ENCODE data around the gene PCDH18. TPM values are rescaled to one million over a fixed set of nuclear protein-coding genes. Genes with fewer than 3 reads are reported as not detected.

Gene PCDH18
- total and polyA plus RNA-seq, 4 donors, result 0.89 to 7.7 (median 2.3) TPM

- Histone ChIP-seq H3K4me1 (ENCODE audit: control insufficient read depth in 4 of 4, insufficient read depth in 4 of 4, low read length in 3 of 4) (no peaks in the 10 kb centered on the region), H3K9me3 (ENCODE audit: control insufficient read depth in 4 of 4, low read length in 3 of 4) (no peaks in the 10 kb centered on the region), H3K9ac (ENCODE audit: low read depth in 1 of 2, low read length in 2 of 2) (no peak overlapping the region), H3K27ac (ENCODE audit: low read depth in 1 of 2, low read length in 2 of 2) (no peak overlapping the region), H3K36me3 (ENCODE audit: control insufficient read depth in 4 of 4, insufficient read depth in 3 of 4, low read depth in 1 of 4, low read length in 3 of 4) (no peaks in the 10 kb centered on the region), H3K27me3 (ENCODE audit: control insufficient read depth in 4 of 4, insufficient read depth in 4 of 4, low read length in 3 of 4) (no peaks in the 10 kb centered on the region), H3K4me3 (ENCODE audit: low read depth in 1 of 3, low read length in 3 of 3) (no peak overlapping the region)
- TF ChIP-seq CTCF (IDR thresholded peaks at IDR 0.05; ENCODE audit: low read depth, low read length, missing input control) (no peak), YY1 (IDR thresholded peaks at IDR 0.05) (no peak), MAX (IDR thresholded peaks at IDR 0.05) (no peak), RAD21 (IDR thresholded peaks at IDR 0.05) (no peak), GABPA (IDR thresholded peaks at IDR 0.05 in 1 of 2, conservative IDR thresholded peaks at IDR 0.05 in 1 of 2) (no peak), ATF3 (IDR thresholded peaks at IDR 0.05) (no peak), SP1 (IDR thresholded peaks at IDR 0.05) (no peak), HNF4G (IDR thresholded peaks at IDR 0.05) (no peak), FOXA1 (IDR thresholded peaks at IDR 0.05) (no peak), RXRA (IDR thresholded peaks at IDR 0.05) (no peak), HNF4A (conservative IDR thresholded peaks at IDR 0.05) (no peak), FOXA2 (IDR thresholded peaks at IDR 0.05) (no peak), TAF1 (conservative IDR thresholded peaks at IDR 0.05) (no peak), NR2F2 (IDR thresholded peaks at IDR 0.05) (no peak), EGR1 (IDR thresholded peaks at IDR 0.05; ENCODE audit: low read depth in 2 of 2) (no peak), REST (IDR thresholded peaks at IDR 0.05) (no peak)
- DNase-seq (ENCODE audit: low spot score), result no peak
- WGBS, result 59% methylated on average over 2 of the region's 2 CpGs
These were observed 10.9 kb upstream of the PCDH18 start for GRCh38 chr4:137543198-137543597.

GRCh38 chr4:137541876-137542646 lies 9.8 kb upstream of the PCDH18 start:
- Histone ChIP-seq H3K27me3 (ENCODE audit: control insufficient read depth in 4 of 4, insufficient read depth in 4 of 4, low read length in 3 of 4) (no peaks in the 10 kb centered on the region), H3K4me3 (ENCODE audit: low read depth in 1 of 3, low read length in 3 of 3) (no peak overlapping the region), H3K27ac (ENCODE audit: low read depth in 1 of 2, low read length in 2 of 2) (no peak overlapping the region), H3K36me3 (ENCODE audit: control insufficient read depth in 4 of 4, insufficient read depth in 3 of 4, low read depth in 1 of 4, low read length in 3 of 4) (no peaks in the 10 kb centered on the region), H3K9me3 (ENCODE audit: control insufficient read depth in 4 of 4, low read length in 3 of 4) (no peaks in the 10 kb centered on the region), H3K4me1 (ENCODE audit: control insufficient read depth in 4 of 4, insufficient read depth in 4 of 4, low read length in 3 of 4) (no peaks in the 10 kb centered on the region), H3K9ac (ENCODE audit: low read depth in 1 of 2, low read length in 2 of 2) (no peak overlapping the region)
- 43% methylated on average over 7 of the region's 7 CpGs for WGBS
- TF ChIP-seq HNF4A (conservative IDR thresholded peaks at IDR 0.05) (no peak), ATF3 (IDR thresholded peaks at IDR 0.05) (no peak)
- DNase-seq (ENCODE audit: low spot score), result no peak

All from liver (tissue), 9 donors.